Measurements from ENCODE around the gene RSPRY1.

Gene RSPRY1

GRCh38 chr16:57149391-57149790 is 36.7 kb upstream of the RSPRY1 start:
- TF ChIP-seq SIN3A (IDR thresholded peaks at IDR 0.05; ENCODE audit: borderline replicate concordance, insufficient read depth, low read length) (no peak), TAF1 (IDR thresholded peaks at IDR 0.05; ENCODE audit: borderline replicate concordance, insufficient read depth, low read length) (no peak), REST (IDR thresholded peaks at IDR 0.05; ENCODE audit: insufficient read depth in 1 of 2, low read depth in 2 of 2, low read length in 2 of 2) (no peak), POLR2AphosphoS5 (IDR thresholded peaks at IDR 0.05; ENCODE audit: low read depth, low read length) (no peak), FOXP2 (optimal IDR thresholded peaks at IDR 0.05; ENCODE audit: borderline replicate concordance, extremely low read depth, extremely low read length, insufficient read depth) (no peak)

- TF ChIP-seq SIN3A (IDR thresholded peaks at IDR 0.05; ENCODE audit: borderline replicate concordance, insufficient read depth, low read length) (no peak), POLR2AphosphoS5 (IDR thresholded peaks at IDR 0.05; ENCODE audit: low read depth, low read length) (no peak), FOXP2 (optimal IDR thresholded peaks at IDR 0.05; ENCODE audit: borderline replicate concordance, extremely low read depth, extremely low read length, insufficient read depth) (no peak), REST (IDR thresholded peaks at IDR 0.05; ENCODE audit: insufficient read depth in 1 of 2, low read depth in 2 of 2, low read length in 2 of 2) (no peak), TAF1 (IDR thresholded peaks at IDR 0.05; ENCODE audit: borderline replicate concordance, insufficient read depth, low read length) (no peak)
Observed at GRCh38 chr16:57150682-57151330, 35.3 kb upstream of the RSPRY1 start.

GRCh38 chr16:57151369-57151768 is 34.8 kb upstream of the RSPRY1 start:
- TF ChIP-seq SIN3A (IDR thresholded peaks at IDR 0.05; ENCODE audit: borderline replicate concordance, insufficient read depth, low read length) (no peak), REST (IDR thresholded peaks at IDR 0.05; ENCODE audit: insufficient read depth in 1 of 2, low read depth in 2 of 2, low read length in 2 of 2) (no peak), POLR2AphosphoS5 (IDR thresholded peaks at IDR 0.05; ENCODE audit: low read depth, low read length) (no peak), FOXP2 (optimal IDR thresholded peaks at IDR 0.05; ENCODE audit: borderline replicate concordance, extremely low read depth, extremely low read length, insufficient read depth) (no peak), TAF1 (IDR thresholded peaks at IDR 0.05; ENCODE audit: borderline replicate concordance, insufficient read depth, low read length) (no peak)

GRCh38 chr16:57152096-57153093 is 33.7 kb upstream of the RSPRY1 start:
- TF ChIP-seq REST (IDR thresholded peaks at IDR 0.05; ENCODE audit: insufficient read depth in 1 of 2, low read depth in 2 of 2, low read length in 2 of 2) (no peak), TAF1 (IDR thresholded peaks at IDR 0.05; ENCODE audit: borderline replicate concordance, insufficient read depth, low read length) (no peak), SIN3A (IDR thresholded peaks at IDR 0.05; ENCODE audit: borderline replicate concordance, insufficient read depth, low read length) (no peak), FOXP2 (optimal IDR thresholded peaks at IDR 0.05; ENCODE audit: borderline replicate concordance, extremely low read depth, extremely low read length, insufficient read depth) (no peak), POLR2AphosphoS5 (IDR thresholded peaks at IDR 0.05; ENCODE audit: low read depth, low read length) (no peak)
